AG20443 (cell line): ENCODE data around the gene SURF4.
A peak's percentile ranks its signal among the peaks of the same experiment; 100 is the strongest.

ENCODE experiments used
- DNase-seq: peaks from one replicate; pipeline ENCODE4 v3.0.0; 2012; ENCODE audit warnings: low spot score, mixed read lengths

The SURF4 gene

GRCh38 chr9:133374612-133375115 lies 1.2 kb downstream of the SURF4 start:
- DNase-seq: peak; percentile 63

- DNase-seq: no peak
Measured at GRCh38 chr9:133372144-133372543, 3.7 kb downstream of the SURF4 start.

DNA sequence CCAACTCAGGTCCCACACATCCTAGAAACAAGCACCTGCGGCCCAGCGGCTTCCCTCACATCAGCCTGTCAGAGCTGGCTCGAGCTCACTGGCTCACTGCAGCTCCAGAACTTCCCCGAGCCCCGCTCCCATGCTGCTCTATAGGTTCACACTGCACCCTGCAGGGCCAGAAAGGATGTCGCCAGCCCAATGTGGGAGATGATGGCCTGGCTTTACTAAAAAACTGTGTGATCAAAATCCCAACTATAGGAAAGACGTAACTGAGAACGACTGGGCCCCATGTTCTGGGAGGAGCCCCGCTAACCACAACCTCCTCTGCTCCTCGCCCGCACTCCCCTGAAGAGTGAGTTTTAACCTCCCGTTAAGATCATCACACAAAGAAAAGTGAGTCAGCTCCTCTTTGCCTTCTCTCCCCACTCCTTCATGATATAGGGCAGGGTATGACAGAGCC lies 4.6 kb downstream of the SURF4 start:
- no peak for DNase-seq

DNA sequence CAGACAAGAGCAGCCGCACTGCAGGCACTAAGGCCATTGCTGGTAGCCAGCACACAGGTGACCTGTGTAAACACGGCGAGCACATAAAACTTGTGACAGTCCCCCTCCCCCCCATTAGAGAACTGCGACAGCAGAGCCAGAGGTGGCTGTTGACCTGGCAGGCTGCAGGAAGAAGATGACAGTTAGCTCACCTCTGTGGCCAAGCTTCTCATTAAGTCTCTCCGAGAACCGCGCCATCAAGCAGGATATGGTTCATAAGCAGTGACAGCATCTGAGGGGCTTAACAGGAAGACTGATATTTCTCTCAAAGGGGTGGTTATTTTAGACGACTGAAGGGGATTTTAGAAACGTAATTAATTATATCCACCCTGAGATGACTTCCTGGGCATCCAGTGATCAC lies 5.2 kb downstream of the SURF4 start:
- no peak for DNase-seq

DNA sequence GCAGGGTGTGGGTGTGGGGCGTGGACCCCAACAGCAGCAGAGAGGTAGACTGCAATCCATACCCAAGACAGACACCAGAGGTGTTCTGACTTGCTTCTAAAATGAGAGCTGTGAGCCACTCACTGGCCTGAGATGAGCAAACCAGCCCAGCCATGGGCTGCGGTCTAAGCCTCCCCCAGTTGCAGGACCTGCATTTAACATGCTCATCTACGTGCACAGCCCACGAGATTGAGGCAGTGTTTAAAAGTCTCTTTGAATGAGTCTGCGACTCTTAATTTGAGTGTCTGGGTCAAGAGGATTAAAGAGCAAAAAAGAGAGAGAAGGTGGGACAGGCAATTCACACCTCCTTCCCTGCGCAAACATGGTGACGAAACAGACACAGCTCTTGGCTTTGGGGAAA lies 5.9 kb downstream of the SURF4 start:
- no peak for DNase-seq

DNA sequence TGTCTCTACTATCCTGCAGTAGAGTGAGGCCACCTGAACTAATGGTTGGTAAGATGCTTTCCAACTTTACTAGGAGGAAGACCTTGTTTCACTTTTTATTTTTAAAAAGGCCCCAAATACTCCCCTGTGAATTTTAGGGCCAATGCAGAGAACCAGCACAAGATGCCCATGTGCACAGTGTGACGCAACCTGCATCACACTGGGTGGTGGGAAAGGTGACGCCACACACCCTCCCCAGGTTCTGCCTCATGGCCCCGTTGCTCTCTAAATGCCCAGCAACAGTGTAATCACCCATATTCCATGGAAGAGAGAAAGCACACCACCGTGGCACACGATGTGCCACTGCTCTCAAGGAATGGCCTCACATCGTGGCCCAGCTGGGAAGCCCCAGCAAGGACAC lies 6.4 kb downstream of the SURF4 start:
- DNase-seq: no peak

DNA sequence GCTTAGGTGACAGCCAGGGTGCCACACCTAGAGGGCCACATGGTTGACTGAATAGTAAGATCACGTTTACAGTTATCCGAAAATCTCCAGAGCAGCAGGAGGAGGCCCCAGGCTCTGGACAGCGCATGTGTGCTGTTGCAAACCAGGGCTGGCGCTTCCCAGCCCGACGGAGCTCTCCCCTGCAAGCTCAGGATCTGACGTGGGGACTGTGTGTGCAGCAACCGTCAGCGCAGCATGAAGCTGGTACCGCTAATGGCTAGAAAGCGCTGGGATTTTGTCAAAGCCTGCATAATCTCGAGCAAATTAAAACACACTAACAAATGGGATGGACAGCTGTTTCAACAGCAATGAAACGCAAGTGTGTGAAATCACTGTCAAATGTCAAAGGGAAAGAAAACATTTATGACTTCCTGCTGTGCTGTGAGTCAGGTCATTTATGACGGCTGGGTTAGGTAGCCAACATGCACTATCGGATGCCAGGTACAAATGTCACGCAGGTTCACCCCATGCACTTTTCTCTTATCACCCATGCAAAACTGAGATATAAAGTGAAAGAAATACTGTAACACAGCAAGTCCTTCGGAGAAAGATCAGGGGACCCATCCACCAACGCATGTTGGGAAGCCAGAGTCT lies 7.5 kb downstream of the SURF4 start:
- DNase-seq: no peak

DNA sequence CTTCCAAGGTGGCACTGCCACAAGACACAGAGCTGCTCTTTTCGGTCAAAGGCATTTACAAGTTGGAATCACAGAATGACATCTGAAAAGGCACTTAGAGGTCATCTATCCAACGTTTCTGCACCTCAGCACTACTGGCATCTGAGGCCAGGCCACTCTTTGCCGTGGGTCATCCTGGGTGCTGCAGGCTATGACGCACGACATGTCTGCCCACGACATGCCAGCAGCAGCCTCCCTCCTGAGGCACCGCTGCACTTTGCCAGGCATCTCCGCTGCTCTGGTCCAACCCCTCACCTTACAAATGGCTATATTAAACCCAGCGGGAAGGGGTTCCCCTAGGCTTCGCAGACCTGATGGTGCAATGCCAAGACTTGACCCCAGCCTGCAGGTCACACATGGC lies 8.1 kb downstream of the SURF4 start:
- DNase-seq: no peak

- no peak for DNase-seq
Measured at GRCh38 chr9:133367221-133367620, 8.6 kb downstream of the SURF4 start.

DNA sequence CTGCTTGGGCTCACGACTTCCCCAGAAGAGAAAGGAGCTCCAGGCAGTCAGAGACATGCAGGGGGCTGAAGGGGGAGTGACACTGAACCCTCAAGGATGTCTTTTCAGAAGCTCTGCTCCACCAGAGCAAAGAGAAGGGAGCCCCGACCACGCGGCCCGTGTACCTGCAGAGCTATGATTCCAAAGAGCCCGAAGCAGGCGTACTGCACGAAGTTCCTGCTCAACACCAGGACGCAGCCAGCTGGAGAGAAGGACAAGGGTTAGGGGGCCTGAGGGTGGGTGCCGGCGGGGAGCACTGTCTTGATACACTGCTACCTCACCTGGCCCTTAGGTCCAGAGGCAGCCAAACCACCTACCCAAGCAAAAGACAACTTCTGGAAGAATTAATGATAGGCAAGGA lies 9.4 kb downstream of the SURF4 start:
- no peak for DNase-seq

DNA sequence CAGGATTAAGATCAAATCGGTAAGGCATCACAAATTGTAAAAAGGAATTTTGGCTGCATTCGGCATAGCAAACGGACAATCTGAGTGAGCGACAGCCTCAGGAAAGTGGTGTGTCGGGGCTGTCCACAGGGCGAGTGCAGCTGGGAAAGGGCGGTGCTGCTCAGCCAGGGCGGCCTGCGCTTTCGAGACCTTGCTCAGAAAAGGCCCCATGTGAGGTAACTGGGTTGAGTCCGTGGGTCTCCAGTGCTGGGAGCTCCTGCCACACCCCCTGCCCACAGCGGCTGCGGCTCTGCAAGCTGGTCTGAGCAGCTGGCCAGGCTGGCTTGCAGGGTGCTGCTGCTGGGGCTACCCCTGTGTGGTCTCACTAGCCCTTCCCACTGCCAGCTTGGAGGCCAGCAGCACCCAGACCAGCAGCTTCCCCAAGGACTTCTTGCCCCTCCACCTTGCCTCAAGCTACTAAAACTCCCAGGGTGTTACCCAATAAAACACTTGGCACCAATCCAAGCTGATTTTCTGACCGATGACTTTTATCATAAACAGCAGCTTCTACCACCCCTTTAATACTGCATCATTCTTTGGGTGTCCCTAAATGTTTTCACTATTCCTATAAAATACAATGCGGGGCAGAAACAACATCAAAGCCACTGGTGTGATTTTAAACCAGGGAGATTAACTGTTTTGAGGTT lies 13.4 kb downstream of the SURF4 start:
- no peak for DNase-seq

- no peak for DNase-seq
Measured at GRCh38 chr9:133361507-133362092, 14.3 kb downstream of the SURF4 start.

DNA sequence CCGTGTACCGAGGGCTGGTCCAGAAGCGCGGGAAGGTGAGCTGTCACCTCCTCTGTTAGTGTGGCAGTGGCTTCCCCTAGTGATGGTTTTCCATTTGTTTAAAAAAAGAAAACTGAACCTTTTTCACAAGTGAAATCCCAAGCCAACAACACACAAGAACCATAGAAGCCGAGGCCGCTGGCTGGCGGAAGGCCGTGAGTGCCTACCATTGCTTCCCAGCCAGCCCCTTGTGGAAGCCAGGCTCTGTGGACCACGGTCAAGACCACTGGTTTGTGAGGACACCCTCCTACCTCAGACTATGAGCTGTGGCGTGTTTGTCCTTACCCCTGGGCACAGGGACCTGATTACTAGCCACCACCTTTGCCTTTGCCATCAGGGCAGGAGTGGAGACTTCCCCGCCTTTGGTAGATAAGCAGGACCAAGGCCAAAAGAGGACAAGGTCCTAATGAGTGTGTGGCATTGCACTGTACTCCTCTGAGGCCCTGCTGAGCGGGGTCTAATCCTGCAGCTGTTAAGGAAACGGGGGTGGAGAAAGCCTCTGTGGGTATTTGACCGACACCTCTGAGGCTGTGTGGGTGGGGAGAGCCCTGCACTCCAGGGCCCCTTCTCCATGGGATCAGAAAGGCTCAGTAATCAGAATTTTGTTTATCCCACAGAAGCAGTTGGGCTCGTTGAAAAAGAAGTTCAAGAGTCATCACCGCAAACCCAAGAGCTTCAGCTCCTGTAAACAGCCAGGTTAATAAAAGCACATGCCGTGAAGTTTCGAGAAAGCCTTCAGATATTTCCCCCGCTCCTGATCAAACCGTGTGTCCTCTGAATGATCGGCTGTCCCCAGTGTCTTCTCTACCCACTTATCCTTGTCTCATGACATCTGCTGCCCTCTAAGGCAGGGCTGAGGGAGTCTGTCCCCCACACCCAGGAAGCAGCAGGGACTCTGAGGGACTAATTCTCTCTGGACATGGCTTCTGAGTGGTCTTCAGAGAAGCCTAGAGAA lies 15.2 kb downstream of the SURF4 start:
- no peak for DNase-seq

- DNase-seq: peak; percentile 37
Measured at GRCh38 chr9:133359399-133360175, 16.3 kb downstream of the SURF4 start.

GRCh38 chr9:133357656-133358055 lies 18.2 kb downstream of the SURF4 start:
- DNase-seq: no peak

GRCh38 chr9:133356391-133357091 lies 19.3 kb downstream of the SURF4 start, which contains the start of the genes SURF1 and SURF2:
Gene SURF1, minus strand, starts transcription at chr9:133356487. Its CDS starts 34 bp downstream, at chr9:133356453.
Gene SURF2, plus strand, starts transcription at chr9:133356550. Its CDS starts 43 bp downstream, at chr9:133356593.
- peak; percentile 95 for DNase-seq

- no peak for DNase-seq
Measured at GRCh38 chr9:133355881-133356357, 19.9 kb downstream of the SURF4 start.

DNA sequence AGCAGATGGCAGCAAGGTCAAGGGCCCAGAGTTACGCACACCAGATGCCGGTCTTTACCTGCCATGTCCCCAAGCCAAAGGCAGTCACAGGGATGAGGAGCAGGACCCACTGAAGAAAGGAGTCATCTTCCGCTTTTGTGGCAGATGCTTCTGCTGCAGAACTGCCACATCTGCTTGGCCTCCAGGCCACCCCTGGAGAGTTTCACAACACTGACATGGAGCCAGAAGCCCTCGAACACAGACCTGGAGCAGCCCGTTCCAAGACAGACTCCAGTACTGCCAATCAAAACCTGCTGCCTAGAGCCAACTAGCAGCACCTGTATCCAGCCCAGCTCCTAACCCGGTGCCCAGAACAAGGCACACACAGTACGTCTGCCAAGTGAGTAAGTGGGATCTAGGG lies 21.1 kb downstream of the SURF4 start:
- no peak for DNase-seq

DNA sequence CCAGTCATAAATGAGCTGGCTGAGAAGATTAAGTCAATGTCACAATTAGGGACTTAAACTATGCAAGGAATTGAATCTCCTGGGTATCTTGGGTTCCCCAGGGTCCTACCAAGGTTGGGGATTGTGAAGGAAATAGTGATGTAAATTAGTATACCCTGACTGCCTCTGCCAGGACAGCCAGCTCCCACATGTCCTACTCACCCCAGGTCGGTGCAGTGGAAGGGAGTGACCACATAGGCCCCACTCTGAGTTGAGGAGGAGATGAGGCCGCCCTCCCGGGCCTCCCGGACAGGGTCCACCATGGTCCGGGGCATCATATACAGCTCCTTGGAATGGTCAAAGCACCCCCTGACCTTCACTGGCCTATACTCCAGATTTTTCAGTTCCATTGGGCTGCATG lies 22.3 kb downstream of the SURF4 start:
- no peak for DNase-seq

- DNase-seq: no peak
Measured at GRCh38 chr9:133352635-133353340, 23.1 kb downstream of the SURF4 start.
